SH-SY5Y (cell line): ENCODE data around the gene ARHGAP28.

ENCODE experiments used
- GATA2 ChIP-seq: IDR thresholded peaks from 2 replicates; pipeline ENCODE4 v1.6.1; 2011; ENCODE audit warnings: mild to moderate bottlenecking, low read depth, low read length
- GATA3 ChIP-seq: IDR thresholded peaks from 2 replicates; pipeline ENCODE4 v1.6.1; 2011; ENCODE audit warnings: low read depth, mild to moderate bottlenecking, low read length, moderate library complexity

Gene ARHGAP28

GRCh38 chr18:6962571-6963451 lies 233.3 kb downstream of the ARHGAP28 start:
- TF ChIP-seq GATA2 (no peak), GATA3 (no peak)

DNA sequence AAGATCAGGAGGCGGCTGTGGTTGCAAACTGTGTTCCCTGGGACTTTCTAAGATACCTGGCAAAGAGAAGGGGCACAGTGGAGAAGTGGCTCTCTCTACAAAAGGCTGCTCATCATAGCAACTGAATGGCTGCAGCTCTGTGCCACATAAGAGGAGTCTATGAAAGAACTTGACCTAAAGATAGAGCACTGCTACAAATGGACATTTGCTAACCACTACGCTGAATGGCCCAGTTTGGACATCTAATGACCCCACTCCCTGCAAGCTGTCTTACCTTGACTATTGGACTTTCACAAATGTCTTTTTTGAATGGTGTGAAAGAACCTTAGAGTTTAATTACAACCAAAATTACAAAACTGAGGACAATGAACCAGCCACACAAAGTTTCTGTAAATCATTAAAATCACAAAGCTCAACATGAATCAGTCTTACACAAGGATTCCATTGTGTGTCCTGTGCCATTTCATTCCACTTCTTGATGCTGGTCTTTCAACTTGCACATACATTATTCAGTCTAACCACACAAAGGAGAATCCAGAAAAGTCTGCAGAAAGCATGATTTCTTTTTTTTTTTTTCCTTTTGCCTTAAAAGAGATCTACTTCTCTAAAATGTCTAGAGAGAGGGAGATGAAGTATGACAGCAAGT lies 234.1 kb downstream of the ARHGAP28 start:
- TF ChIP-seq GATA2 (no peak), GATA3 (no peak)
